AG10803 (cell line): ENCODE data around the gene DNAH7.
A peak's percentile ranks its signal among the peaks of the same experiment; 100 is the strongest.

Source experiments
- DNase-seq: peaks from one replicate; pipeline ENCODE4 v3.0.0; 2010; ENCODE audit warnings: low read depth
- H3K4me3 ChIP-seq: 2 replicates; pipeline ENCODE4 v1.5.1; 2011; ENCODE audit warnings: mild to moderate bottlenecking, low read length, control low read depth
- CTCF ChIP-seq: conservative IDR thresholded peaks from 2 replicates; pipeline ENCODE4 v1.5.1; 2011; ENCODE audit warnings: mild to moderate bottlenecking, low read length, control low read depth, inconsistent platforms

The DNAH7 gene

GRCh38 chr2:196063773-196064172, 4.9 kb downstream of the DNAH7 start:
- no peak for DNase-seq
- no peak for TF ChIP-seq CTCF
- H3K4me3 ChIP-seq: no peak overlapping the region

GRCh38 chr2:196059491-196059960, 9.1 kb downstream of the DNAH7 start:
- no peak overlapping the region for H3K4me3 ChIP-seq
- TF ChIP-seq CTCF: no peak
- no peak for DNase-seq

GRCh38 chr2:196054631-196055030, 14.0 kb downstream of the DNAH7 start:
- no peak overlapping the region for H3K4me3 ChIP-seq
- TF ChIP-seq CTCF: no peak
- no peak for DNase-seq

GRCh38 chr2:196046123-196046917, 22.3 kb downstream of the DNAH7 start:
- H3K4me3 ChIP-seq: no peak overlapping the region
- no peak for TF ChIP-seq CTCF

GRCh38 chr2:196041786-196042185, 26.9 kb downstream of the DNAH7 start:
- TF ChIP-seq CTCF: no peak
- no peak overlapping the region for H3K4me3 ChIP-seq
- DNase-seq: peak; percentile 5

More at GRCh38 chr2:196046123-196046917, 22.3 kb downstream of the DNAH7 start:
- no peak for DNase-seq

GRCh38 chr2:196040218-196040617, 28.4 kb downstream of the DNAH7 start:
- no peak for DNase-seq
- H3K4me3 ChIP-seq: no peak overlapping the region
- no peak for TF ChIP-seq CTCF

GRCh38 chr2:196036442-196036841, 32.2 kb downstream of the DNAH7 start:
- TF ChIP-seq CTCF: no peak
- no peak overlapping the region for H3K4me3 ChIP-seq
- no peak for DNase-seq
